ENCODE results near the gene NDUFAB1. TPM values are rescaled to one million over a fixed set of nuclear protein-coding genes. Genes with fewer than 3 reads are reported as not detected.
A peak's percentile ranks its signal among the peaks of the same experiment; 100 is the strongest.

Gene NDUFAB1
- total RNA-seq, 1 donor: 22.7 TPM

DNA sequence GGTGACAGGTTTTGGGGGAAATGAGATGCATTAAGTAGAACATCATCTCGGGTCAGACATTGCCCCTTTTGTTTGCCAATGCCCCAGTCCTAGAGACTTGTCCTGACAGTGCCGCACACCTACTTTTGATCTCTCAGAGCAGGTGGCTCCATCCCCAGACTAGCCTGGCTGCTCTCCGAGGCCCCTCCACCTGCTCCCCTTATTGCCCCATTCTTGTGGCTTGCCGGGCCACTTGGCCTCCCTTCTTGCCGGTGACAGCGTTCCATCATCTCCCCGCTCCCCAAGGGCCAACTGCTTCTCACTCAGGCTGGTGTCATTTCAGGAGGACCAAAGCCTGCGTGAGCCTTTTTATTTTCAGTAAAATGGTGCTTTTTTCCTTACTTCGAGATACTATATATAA is 23.7 kb downstream of the NDUFAB1 start:
- Histone ChIP-seq H3K27me3 (ENCODE audit: insufficient read depth, low read length) (no peaks in the 10 kb centered on the region), H3K4me1 (ENCODE audit: insufficient read depth, low read length) (peaks cover 20% of the 10 kb centered on the region), H3K9me3 (ENCODE audit: low read depth, low read length) (no peaks in the 10 kb centered on the region), H3K4me3 (ENCODE audit: low read length) (no peak overlapping the region)

DNA sequence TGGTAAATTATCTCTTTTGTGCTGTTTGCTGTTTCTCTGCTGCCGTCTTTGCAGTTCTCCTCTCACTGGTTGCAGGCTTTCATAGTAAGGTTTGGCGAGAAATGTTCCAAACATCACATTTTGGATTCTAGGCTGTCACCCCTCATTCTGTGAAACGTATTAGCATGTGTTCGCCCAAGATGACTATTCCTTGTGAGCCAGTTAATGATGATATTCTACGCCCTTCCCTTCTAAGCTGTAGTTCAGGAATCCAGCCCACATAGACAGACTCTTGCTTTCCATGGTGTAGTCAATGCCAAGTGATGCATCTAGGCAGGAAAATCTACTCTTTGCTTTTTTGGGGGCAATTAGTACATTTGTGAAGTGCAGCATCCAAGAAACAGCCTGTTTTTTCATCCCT is 24.2 kb downstream of the NDUFAB1 start:
- Histone ChIP-seq H3K4me3 (ENCODE audit: low read length) (no peak overlapping the region), H3K4me1 (ENCODE audit: insufficient read depth, low read length) (peaks cover 20% of the 10 kb centered on the region), H3K27me3 (ENCODE audit: insufficient read depth, low read length) (no peaks in the 10 kb centered on the region)

DNA sequence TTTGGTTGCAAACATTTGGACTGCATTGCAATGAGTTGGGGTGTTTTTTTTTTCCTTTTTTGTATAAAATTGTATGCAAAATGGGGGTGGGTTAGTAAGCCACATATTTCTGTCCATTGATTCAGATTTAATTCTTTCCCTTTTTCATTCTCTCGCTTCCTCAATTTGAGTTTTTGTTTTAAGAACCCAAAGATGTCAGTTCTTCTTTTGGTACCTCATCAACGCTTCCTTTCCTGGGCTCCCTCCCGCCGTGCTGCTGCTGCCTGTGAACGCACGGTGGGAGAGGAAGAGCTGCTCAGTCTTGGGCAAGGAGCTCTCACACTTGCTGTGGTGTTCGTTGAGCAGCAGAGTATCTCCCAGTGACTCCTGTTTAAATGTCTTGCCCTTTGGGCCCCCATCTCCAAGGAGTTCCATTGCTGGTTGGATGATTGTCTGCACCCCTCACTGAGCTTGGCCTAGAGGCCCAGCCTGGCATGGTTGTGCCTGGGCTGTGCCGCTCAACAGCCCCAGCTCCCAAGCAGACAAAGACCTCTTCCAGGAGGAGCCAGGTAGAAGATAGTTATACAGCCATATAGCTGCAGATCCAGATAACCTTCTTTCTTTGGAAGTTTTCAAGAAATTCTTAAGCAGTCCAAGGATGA is 25.0 kb downstream of the NDUFAB1 start:
- Histone ChIP-seq H3K4me3 (ENCODE audit: low read length) (no peak overlapping the region), H3K9me3 (ENCODE audit: low read depth, low read length) (no peaks in the 10 kb centered on the region), H3K27me3 (ENCODE audit: insufficient read depth, low read length) (no peaks in the 10 kb centered on the region), H3K4me1 (ENCODE audit: insufficient read depth, low read length) (peaks cover 20% of the 10 kb centered on the region)

More for the DNA sequence above, 24.2 kb downstream of the NDUFAB1 start:
- H3K9me3 ChIP-seq (ENCODE audit: low read depth, low read length): no peaks in the 10 kb centered on the region

DNA sequence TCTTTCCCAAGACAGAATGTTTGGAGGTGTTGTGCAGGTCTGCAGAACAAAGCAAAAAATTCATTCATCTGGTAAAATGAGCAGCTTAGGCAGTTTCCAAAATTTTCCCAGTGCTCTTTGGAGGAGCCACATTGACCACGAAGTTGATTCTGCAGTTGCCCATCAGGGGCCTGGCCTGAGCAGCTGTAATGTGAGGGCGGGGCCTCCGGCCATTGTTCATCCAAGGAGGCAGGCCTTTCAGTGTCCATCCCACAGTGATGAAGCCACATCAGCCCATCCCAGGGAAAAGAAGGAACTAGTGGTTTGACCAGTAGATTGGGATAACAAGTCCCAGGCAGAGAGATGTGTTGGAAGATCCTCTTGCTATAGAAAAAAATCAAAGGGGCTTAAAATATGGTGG is 28.5 kb downstream of the NDUFAB1 start:
- H3K4me3 ChIP-seq (ENCODE audit: low read length): no peak overlapping the region
- H3K9me3 ChIP-seq (ENCODE audit: low read depth, low read length): no peaks in the 10 kb centered on the region
- H3K4me1 ChIP-seq (ENCODE audit: insufficient read depth, low read length): peaks cover 20% of the 10 kb centered on the region
- H3K27me3 ChIP-seq (ENCODE audit: insufficient read depth, low read length): no peaks in the 10 kb centered on the region

DNA sequence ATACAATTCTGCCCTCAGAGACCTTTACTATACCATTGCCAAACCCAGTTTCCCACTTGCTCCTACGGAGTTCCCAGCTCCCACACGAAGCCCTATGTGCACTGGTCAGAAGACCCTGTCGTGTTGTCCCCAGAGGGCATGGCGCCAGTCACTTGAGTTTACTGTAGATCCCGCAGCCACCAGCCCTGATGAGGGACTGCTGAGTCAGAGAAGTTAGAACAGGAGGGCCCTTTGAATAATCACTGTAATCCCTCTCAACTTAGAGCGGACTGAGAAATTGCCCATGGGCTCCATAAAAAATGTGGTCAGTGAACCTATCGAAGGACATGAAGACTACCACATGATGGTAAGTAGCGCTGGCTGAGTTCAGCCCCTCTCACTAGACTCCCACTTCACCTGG is 29.4 kb downstream of the NDUFAB1 start:
- no peaks in the 10 kb centered on the region for H3K27me3 ChIP-seq (ENCODE audit: insufficient read depth, low read length)
- H3K4me3 ChIP-seq (ENCODE audit: low read length): no peak overlapping the region
- no peaks in the 10 kb centered on the region for H3K9me3 ChIP-seq (ENCODE audit: low read depth, low read length)
- H3K4me1 ChIP-seq (ENCODE audit: insufficient read depth, low read length): peaks cover 19% of the 10 kb centered on the region

DNA sequence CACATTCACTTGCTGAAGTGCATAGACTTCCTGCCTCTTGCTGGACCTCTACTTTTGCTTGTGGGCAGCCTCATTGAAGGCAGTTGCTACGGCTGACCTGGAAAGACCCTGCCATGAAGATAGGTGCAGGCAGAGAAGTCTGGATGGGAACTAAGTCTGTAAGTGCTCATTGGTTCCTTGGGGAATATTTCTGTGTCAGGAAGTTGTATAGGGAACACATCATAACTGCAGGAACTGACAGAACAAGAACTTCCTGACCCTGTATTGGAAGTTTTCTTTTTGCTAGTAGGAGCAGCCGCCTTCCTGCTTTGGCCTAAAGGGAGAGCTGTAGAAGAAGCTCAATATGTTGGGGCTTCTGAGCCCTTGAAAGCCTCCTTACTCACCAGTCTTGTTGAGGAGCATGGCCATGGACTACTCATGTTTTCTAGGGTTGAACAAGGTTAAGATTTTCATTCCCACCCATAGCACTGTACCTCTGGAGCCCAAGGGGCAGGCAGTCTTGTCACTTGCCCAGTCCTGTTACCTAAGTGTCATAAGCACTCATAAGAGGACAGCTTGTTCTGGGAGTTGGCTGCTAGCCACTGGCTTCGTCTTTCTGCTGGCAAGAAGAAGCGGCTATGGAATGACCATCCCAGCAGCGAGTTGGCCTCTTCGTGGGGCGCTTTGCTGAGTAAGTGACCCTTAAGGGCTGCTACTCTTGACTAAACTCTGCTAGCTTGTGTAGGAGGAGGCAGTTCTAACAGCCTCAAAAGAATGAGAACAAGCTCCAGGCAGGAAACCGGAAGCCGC is 31.3 kb downstream of the NDUFAB1 start:
- Histone ChIP-seq H3K27me3 (ENCODE audit: insufficient read depth, low read length) (no peaks in the 10 kb centered on the region), H3K4me1 (ENCODE audit: insufficient read depth, low read length) (peaks cover under 1% of the 10 kb centered on the region), H3K9me3 (ENCODE audit: low read depth, low read length) (no peaks in the 10 kb centered on the region), H3K4me3 (ENCODE audit: low read length) (no peak overlapping the region)

DNA sequence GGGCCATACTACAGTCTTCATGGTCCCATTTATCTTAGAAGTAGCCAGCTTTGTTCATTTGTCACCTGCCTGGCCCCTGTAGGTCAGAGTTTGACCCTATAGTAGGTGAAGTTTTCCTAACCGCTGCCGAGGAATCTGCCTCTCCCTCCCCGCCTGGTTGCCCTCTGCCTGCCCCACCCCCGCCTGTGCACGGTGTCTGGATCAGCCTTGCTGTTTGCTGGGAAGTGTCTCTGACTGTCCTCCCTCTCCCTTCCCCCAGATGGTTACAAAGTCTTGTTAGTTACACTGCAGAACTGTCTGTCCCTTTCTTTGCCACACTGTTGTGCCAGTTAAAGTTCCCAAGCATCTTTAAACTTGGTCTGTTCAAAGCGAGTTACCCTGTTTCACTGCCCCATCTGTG is 32.9 kb downstream of the NDUFAB1 start:
- no peaks in the 10 kb centered on the region for H3K9me3 ChIP-seq (ENCODE audit: low read depth, low read length)
- no peak overlapping the region for H3K4me3 ChIP-seq (ENCODE audit: low read length)
- H3K4me1 ChIP-seq (ENCODE audit: insufficient read depth, low read length): peaks cover 12% of the 10 kb centered on the region
- no peaks in the 10 kb centered on the region for H3K27me3 ChIP-seq (ENCODE audit: insufficient read depth, low read length)

DNA sequence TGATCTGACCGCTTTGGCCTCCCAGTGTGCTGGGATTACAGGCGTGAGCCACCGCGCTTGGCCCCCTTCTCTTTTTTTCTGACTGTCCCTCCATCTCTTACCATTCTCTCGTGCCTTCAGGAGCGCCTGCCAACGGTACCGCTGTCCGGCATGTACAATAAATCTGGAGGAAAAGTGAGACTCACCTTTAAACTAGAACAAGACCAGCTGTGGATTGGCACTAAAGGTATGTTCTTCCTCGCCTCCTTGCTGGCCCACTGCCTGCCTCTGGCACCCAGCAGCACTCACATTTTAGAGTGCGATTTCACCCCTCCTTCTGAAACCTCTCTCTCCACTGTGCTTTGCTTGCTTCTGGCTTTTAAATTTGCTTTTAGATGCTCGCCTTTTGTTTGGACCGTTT is 33.6 kb downstream of the NDUFAB1 start:
- H3K9me3 ChIP-seq (ENCODE audit: low read depth, low read length): no peaks in the 10 kb centered on the region
- no peak overlapping the region for H3K4me3 ChIP-seq (ENCODE audit: low read length)
- peaks cover 15% of the 10 kb centered on the region for H3K4me1 ChIP-seq (ENCODE audit: insufficient read depth, low read length)
- no peaks in the 10 kb centered on the region for H3K27me3 ChIP-seq (ENCODE audit: insufficient read depth, low read length)

DNA sequence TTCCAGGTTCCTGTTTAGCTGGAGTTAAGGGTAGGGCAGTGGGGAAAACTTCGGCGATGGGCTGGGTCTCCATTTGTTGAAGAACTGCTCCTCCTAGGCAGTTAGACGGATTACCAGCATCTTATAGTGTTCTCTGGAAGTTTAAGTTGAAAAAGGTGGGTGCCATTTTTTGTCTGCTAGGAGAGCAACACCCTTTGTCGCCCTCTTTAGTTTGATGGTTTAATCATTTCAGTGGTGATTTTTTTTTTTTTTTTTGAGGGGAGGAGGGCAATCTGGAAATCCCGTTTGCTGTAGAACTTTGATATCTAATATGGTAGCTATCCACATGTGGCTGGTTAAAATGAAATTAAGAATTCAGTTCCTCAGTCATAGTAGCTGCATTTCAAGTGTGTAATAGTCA is 34.5 kb downstream of the NDUFAB1 start:
- H3K27me3 ChIP-seq (ENCODE audit: insufficient read depth, low read length): no peaks in the 10 kb centered on the region
- H3K9me3 ChIP-seq (ENCODE audit: low read depth, low read length): no peaks in the 10 kb centered on the region
- H3K4me1 ChIP-seq (ENCODE audit: insufficient read depth, low read length): peaks cover 20% of the 10 kb centered on the region
- no peak overlapping the region for H3K4me3 ChIP-seq (ENCODE audit: low read length)

DNA sequence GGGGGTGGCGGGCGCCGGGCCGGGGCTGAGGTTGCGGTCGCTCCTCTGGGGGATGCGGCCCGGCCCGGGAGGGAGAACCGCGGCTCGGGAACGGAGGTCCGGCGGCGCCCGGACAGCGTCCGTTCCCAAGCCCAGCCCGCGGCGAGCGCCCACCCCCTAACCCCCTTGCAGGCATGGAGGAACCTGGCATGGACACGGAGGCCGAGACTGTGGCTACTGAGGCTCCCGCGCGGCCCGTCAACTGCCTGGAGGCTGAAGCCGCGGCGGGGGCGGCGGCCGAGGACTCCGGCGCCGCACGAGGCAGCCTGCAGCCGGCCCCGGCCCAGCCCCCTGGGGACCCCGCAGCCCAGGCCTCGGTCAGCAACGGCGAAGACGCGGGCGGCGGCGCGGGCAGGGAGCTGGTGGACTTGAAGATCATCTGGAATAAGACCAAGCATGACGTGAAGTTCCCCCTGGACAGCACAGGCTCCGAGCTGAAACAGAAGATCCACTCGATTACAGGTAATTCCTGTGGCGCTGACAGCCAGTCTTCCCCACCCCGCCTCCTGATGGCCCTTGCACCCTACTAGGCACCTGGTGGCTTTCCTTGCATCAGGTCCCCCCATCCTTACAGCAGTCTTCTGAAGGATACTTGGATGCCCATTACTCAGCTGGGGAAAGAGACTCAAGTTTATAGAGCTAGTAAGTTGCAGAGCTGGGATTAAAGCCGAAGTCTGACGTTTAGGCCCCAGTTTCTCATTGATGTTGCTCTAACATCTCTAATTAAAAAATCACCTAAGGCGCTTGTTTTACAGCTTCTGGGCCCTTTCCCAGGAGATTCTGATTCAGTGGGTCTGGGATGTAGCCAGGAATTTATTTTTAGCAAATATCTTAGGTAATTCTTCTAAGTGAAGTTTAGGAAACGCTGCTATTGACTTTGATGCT is 38.1 kb downstream of the NDUFAB1 start:
- H3K4me1 ChIP-seq (ENCODE audit: insufficient read depth, low read length): peaks cover 27% of the 10 kb centered on the region
- no peaks in the 10 kb centered on the region for H3K27me3 ChIP-seq (ENCODE audit: insufficient read depth, low read length)
- H3K9me3 ChIP-seq (ENCODE audit: low read depth, low read length): no peaks in the 10 kb centered on the region
- peak overlapping the region; percentile 78 for H3K4me3 ChIP-seq (ENCODE audit: low read length)

DNA sequence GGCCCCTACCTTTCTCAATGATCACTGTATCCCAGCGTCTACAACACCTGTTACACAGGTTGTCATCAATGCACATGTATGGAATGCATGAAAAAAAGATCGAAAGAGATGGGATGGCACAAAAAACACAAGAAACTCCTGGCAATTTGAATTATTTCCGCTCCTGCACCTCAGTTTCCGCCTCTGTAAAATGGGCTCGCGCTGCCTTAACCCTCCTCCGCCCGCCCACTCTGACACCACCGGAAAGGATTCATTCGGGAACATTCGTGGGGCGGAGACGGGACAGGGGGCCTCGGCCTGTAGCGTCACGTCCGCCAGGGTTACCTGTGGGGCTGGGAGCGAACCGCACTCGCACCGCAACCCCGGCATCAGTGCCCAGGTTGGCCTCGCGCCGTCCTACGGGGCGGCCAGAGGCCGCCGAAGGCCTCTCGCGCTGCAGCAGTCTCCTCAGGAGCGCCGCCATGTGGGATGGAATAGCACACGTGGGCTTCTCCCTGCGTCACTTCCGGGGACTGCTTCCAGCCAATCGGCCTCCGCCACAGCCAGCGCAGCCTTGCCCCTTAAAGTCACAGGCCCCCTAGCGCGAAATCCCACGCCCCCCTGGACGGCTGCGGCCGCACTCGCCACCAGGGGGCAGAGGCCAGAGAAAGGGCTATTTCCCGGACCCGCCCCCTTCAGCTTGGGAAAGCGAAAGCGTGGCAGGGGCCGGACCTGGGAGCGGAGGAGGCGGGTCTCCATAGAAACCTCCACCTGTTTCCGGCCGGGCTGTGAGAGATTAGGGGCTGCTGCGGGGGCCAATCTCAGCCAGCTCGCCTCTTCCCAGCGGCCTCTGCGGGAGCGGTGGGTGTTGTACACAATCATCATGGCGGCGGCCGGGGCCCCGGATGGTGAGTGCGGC is 39.0 kb downstream of the NDUFAB1 start, which contains the start of the genes EARS2 and UBFD1:
Gene EARS2 (minus strand): TSS at position 470 of the 898 bp plus-strand sequence. CDS start 7 bp downstream, at position 463.
Gene UBFD1 (plus strand): TSS at position 847 of the 898 bp plus-strand sequence. CDS start 16 bp downstream, at position 863.
- Histone ChIP-seq H3K27me3 (ENCODE audit: insufficient read depth, low read length) (no peaks in the 10 kb centered on the region), H3K9me3 (ENCODE audit: low read depth, low read length) (no peaks in the 10 kb centered on the region), H3K4me1 (ENCODE audit: insufficient read depth, low read length) (peaks cover 27% of the 10 kb centered on the region), H3K4me3 (ENCODE audit: low read length) (peak within 1 kb of the TSS; percentile 78)

DNA sequence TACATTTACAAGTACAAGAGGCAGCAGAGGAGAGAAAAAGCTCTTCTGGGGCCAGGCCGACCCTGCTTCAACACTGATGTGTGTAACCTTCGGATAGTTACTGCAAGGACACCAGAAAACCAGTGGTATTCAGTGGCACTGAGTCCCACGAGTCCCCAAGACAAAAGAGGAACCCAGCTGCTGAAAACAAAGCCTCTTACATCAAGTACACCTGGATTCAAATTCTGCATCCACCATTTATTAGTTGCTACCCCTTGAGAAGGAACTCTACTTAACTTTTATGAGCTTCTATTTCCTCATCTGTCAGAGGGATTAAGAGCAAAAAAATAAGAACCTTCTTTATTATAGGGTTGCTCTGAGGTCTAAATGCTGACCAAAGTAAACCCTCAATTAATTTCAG is 41.6 kb downstream of the NDUFAB1 start:
- Histone ChIP-seq H3K27me3 (ENCODE audit: insufficient read depth, low read length) (no peaks in the 10 kb centered on the region), H3K9me3 (ENCODE audit: low read depth, low read length) (no peaks in the 10 kb centered on the region), H3K4me3 (ENCODE audit: low read length) (no peak overlapping the region), H3K4me1 (ENCODE audit: insufficient read depth, low read length) (peaks cover 27% of the 10 kb centered on the region)

DNA sequence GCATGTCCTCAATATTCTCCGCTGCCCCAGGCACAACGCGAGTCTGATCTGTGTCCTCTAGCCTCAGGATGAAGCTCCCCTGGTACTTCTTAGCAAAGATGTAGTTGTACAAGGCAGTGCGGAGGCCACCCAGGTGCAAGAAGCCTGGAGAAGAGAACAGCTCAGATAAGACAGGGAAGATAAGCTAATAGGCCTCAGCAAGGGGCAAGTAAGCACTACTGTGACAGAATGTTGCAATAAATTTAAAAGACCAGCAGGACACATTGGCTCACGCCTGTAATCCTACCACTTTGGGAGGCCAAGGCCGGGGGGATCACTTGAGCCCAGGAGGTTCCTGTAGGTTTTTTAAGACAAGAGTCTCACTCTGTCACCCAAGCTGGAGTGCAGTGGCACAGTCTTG is 44.0 kb downstream of the NDUFAB1 start:
- no peaks in the 10 kb centered on the region for H3K9me3 ChIP-seq (ENCODE audit: low read depth, low read length)
- H3K4me3 ChIP-seq (ENCODE audit: low read length): no peak overlapping the region
- no peaks in the 10 kb centered on the region for H3K27me3 ChIP-seq (ENCODE audit: insufficient read depth, low read length)
- peaks cover 12% of the 10 kb centered on the region for H3K4me1 ChIP-seq (ENCODE audit: insufficient read depth, low read length)

DNA sequence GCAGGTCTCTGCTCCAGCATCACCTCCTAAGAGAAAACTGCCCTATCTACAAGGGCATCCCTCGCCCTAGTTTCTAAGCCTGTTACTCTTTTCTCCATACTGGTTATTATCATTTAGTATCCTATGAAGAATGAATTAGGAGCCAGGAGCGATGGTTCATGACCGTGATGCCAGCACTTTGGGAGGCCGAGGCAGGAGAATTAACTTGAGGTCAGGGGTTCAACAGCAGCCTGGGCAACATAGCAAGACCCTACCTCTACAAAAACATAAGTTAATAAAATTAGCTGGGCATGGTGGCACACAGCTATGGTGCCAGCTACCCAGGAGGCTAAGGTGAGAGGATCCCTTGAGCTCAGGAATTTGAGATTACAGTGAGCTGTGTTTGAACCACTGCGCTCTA is 46.2 kb downstream of the NDUFAB1 start:
- Histone ChIP-seq H3K9me3 (ENCODE audit: low read depth, low read length) (no peaks in the 10 kb centered on the region), H3K27me3 (ENCODE audit: insufficient read depth, low read length) (no peaks in the 10 kb centered on the region), H3K4me3 (ENCODE audit: low read length) (no peak overlapping the region), H3K4me1 (ENCODE audit: insufficient read depth, low read length) (no peaks in the 10 kb centered on the region)

Data from mononuclear cell (primary cell).